Measurements from ENCODE around the gene ADAM22.

Gene ADAM22

DNA sequence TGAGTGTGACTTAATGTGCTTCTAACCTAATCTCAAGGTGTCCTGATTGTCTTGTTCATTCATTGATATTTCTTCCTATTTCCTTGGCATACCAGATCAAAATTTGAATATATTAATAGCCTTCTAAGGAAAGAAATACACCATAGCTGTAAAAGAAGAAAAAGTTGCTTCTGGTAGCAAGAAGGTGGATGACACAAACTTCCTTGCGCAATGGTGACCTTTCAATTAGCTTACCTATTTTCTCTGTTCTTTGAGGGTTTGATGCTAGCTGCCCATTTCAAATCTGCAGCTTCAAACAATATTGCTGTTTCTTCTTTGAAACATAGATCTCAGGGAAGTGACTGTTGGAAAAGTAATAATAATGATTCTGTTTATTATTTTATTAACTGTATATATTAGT lies 108.8 kb downstream of the ADAM22 start:
- H3K27me3 ChIP-seq, result no peaks in the 10 kb centered on the region
- H3K4me1 ChIP-seq (ENCODE audit: control insufficient read depth in 1 of 2, insufficient read depth in 1 of 2, low read depth in 1 of 2, low read length in 1 of 2), result no peaks in the 10 kb centered on the region
- H3K4me3 ChIP-seq (ENCODE audit: low read depth in 1 of 2, low read length in 1 of 2), result no peak overlapping the region
- H3K36me3 ChIP-seq, result no peaks in the 10 kb centered on the region
- TF ChIP-seq, protein P1, sequence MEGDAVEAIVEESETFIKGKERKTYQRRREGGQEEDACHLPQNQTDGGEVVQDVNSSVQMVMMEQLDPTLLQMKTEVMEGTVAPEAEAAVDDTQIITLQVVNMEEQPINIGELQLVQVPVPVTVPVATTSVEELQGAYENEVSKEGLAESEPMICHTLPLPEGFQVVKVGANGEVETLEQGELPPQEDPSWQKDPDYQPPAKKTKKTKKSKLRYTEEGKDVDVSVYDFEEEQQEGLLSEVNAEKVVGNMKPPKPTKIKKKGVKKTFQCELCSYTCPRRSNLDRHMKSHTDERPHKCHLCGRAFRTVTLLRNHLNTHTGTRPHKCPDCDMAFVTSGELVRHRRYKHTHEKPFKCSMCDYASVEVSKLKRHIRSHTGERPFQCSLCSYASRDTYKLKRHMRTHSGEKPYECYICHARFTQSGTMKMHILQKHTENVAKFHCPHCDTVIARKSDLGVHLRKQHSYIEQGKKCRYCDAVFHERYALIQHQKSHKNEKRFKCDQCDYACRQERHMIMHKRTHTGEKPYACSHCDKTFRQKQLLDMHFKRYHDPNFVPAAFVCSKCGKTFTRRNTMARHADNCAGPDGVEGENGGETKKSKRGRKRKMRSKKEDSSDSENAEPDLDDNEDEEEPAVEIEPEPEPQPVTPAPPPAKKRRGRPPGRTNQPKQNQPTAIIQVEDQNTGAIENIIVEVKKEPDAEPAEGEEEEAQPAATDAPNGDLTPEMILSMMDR (IDR thresholded peaks at IDR 0.05), result no peak
- no peak overlapping the region for H3K27ac ChIP-seq
- no peaks in the 10 kb centered on the region for H3K9me3 ChIP-seq

DNA sequence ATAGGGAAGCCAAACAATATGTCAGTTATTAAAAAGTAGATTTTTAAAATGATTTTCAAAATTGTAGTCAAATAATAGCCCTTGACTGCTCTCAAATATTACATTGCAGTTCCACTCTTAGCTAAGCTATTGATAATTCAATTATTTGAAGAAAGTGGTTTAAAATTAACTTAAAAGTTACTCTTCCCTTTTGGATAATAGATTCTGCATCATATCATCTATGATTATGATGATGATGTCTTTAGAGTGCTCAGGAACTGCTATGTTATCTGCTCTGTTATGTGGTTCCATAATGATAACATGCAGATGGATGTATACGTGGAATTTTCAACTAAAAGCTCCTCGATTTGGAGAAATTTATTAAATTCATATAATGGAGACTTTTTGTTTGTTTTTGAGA lies 110.0 kb downstream of the ADAM22 start:
- Histone ChIP-seq H3K4me3 (ENCODE audit: low read depth in 1 of 2, low read length in 1 of 2) (no peak overlapping the region), H3K27ac (no peak overlapping the region), H3K27me3 (no peaks in the 10 kb centered on the region), H3K4me1 (ENCODE audit: control insufficient read depth in 1 of 2, insufficient read depth in 1 of 2, low read depth in 1 of 2, low read length in 1 of 2) (no peaks in the 10 kb centered on the region), H3K9me3 (no peaks in the 10 kb centered on the region), H3K36me3 (no peaks in the 10 kb centered on the region)
- TF ChIP-seq, protein P1 (IDR thresholded peaks at IDR 0.05), result no peak

DNA sequence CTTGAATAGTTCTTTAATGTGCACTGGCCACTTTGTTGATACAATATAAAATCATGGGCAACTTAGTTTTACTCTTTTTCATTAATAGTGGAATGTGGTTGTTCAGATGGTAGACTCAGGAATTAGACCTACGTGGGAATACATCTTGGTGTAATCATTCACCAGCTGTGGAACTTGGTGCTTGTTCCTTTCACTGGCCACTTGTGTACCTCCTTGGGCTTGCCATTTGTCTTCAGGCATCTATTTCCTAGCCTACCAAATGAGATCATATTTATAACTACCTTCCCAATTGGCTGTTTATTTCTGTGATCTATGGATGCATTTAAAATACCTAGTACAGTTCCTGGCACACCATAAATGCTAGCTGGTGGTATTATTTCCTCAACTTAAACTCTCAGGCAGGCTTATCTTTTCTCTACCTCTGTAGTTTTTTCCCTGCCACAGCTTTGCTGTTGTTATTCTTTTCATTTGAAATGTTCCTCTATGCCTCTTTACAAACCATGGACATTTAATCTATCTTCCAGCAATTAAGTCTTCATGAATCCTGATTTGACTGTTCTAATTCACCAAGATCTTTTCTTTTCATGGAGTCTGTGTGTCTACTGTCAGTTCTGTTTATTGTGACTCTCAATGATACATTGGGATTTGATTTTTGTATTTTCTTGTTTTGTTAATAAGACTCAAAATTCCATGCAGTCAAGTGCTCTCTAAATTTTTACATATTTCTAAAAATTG lies 113.0 kb downstream of the ADAM22 start:
- no peaks in the 10 kb centered on the region for H3K36me3 ChIP-seq
- no peaks in the 10 kb centered on the region for H3K4me1 ChIP-seq (ENCODE audit: control insufficient read depth in 1 of 2, insufficient read depth in 1 of 2, low read depth in 1 of 2, low read length in 1 of 2)
- H3K27me3 ChIP-seq, result no peaks in the 10 kb centered on the region
- no peak overlapping the region for H3K27ac ChIP-seq
- H3K9me3 ChIP-seq, result no peaks in the 10 kb centered on the region
- no peak overlapping the region for H3K4me3 ChIP-seq (ENCODE audit: low read depth in 1 of 2, low read length in 1 of 2)
- TF ChIP-seq, protein P1 (IDR thresholded peaks at IDR 0.05), result no peak

DNA sequence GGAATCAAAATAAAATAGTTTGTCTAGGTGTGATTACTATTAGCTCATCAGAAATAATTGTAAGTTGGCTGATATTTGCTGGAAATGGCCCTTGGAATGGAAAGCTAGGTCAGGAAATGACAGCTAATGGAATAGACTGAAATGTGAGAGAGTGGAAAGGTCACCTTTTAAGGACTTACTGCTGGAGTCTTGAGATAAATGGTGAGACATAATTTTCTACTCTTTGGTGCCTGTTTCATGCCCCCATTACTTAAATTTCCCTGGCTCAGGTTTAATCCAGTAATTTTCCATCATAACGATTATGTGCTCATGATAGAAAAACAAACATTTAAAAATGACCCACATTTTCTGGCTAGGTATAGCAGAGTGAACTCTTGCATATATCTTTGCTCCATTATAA lies 123.6 kb downstream of the ADAM22 start:
- H3K36me3 ChIP-seq, result no peaks in the 10 kb centered on the region
- no peaks in the 10 kb centered on the region for H3K9me3 ChIP-seq
- H3K4me3 ChIP-seq (ENCODE audit: low read depth in 1 of 2, low read length in 1 of 2), result no peak overlapping the region
- TF ChIP-seq, protein P1 (IDR thresholded peaks at IDR 0.05), result no peak
- H3K27me3 ChIP-seq, result no peaks in the 10 kb centered on the region
- no peak overlapping the region for H3K27ac ChIP-seq
- H3K4me1 ChIP-seq (ENCODE audit: control insufficient read depth in 1 of 2, insufficient read depth in 1 of 2, low read depth in 1 of 2, low read length in 1 of 2), result no peaks in the 10 kb centered on the region

DNA sequence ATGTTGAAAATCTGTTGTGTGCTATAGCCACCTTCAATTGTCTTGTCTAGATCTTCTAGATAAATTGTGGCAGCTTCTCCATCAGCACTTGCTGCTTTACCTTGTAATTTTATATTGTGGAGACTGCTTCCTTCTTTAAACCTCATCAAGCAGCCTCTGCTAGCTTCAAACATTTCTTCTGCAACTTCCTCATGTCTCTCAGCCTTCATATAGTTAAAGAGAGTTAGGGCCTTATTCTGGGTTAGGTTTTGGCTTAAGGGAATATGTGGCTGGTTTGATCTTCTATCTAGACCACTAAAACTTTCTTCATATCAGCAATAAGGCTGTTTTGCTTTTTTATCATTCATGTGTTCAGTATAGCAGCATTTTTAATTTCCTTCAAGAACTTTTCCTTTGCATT lies 128.2 kb downstream of the ADAM22 start:
- Histone ChIP-seq H3K4me3 (ENCODE audit: low read depth in 1 of 2, low read length in 1 of 2) (no peak overlapping the region), H3K36me3 (no peaks in the 10 kb centered on the region), H3K4me1 (ENCODE audit: control insufficient read depth in 1 of 2, insufficient read depth in 1 of 2, low read depth in 1 of 2, low read length in 1 of 2) (no peaks in the 10 kb centered on the region), H3K9me3 (no peaks in the 10 kb centered on the region), H3K27me3 (no peaks in the 10 kb centered on the region), H3K27ac (no peak overlapping the region)
- TF ChIP-seq, protein P1 (IDR thresholded peaks at IDR 0.05), result no peak

Measured in neutrophil (primary cell).